H1 (cell line): ENCODE measurements around the gene IRF4. TPM values are rescaled to one million over a fixed set of nuclear protein-coding genes. Genes with fewer than 3 reads are reported as not detected.

Experiments used
- CTCF ChIA-PET: fragments of 300-600 bp; sonication (Branson Sonifier 250); formaldehyde crosslinking; loops from one replicate; lab custom pipeline; 2021; ENCODE audit not compliant: partially characterized antibody; lab: Charles Lee
- POLR2A ChIA-PET: fragments of 300-600 bp; sonication (Branson Sonifier 250); formaldehyde crosslinking; loops from one replicate; lab custom pipeline; 2021; ENCODE audit warnings: inconsistent platforms; ENCODE audit not compliant: partially characterized antibody; lab: Charles Lee
- DNase-seq, 2 experiments: peaks; one replicate each; pipeline versions ENCODE4 v3.0.0 to v3.0.0-alpha.2; 2010 to 2022; ENCODE audit warnings: low spot score in 2 of 2, low read depth in 1 of 2, mixed read lengths in 1 of 2
- FAIRE-seq: peaks from 2 replicates; lab custom pipeline; 2011; peaks lifted over from hg19 to GRCh38; lab: Jason Lieb, UNC
- H2AFZ ChIP-seq: 2 replicates; pipeline ENCODE4 v1.8.1; 2012; ENCODE audit warnings: low read length, inconsistent platforms
- H2AK5ac ChIP-seq: 2 replicates; pipeline ENCODE4 v1.6.1; 2013; ENCODE audit warnings: low read depth, low read length
- H2BK120ac ChIP-seq: replicated peaks from 2 replicates; pipeline ENCODE3; 2013; ENCODE audit warnings: low read depth, low read length, inconsistent platforms
- H2BK12ac ChIP-seq: 2 replicates; pipeline ENCODE4 v1.6.1; 2013; ENCODE audit warnings: low read depth, low read length
- H2BK15ac ChIP-seq: 2 replicates; pipeline ENCODE4 v1.6.1; 2013; ENCODE audit warnings: low read length
- H2BK20ac ChIP-seq: 2 replicates; pipeline ENCODE4 v1.6.1; 2013; ENCODE audit warnings: low read length
- H2BK5ac ChIP-seq: 2 replicates; pipeline ENCODE4 v1.6.1; 2013; ENCODE audit warnings: low read depth, low read length
- H3K14ac ChIP-seq: 2 replicates; pipeline ENCODE4 v1.6.1; 2013; ENCODE audit warnings: inconsistent platforms; ENCODE audit not compliant: insufficient read length
- H3K18ac ChIP-seq: 2 replicates; pipeline ENCODE4 v1.6.1; 2013; ENCODE audit warnings: low read length; ENCODE audit errors: extremely low read depth
- H3K23ac ChIP-seq: 2 replicates; pipeline ENCODE4 v1.6.1; 2013; ENCODE audit warnings: inconsistent platforms; ENCODE audit not compliant: insufficient read length
- H3K23me2 ChIP-seq: 2 replicates; pipeline ENCODE4 v1.6.1; 2013; ENCODE audit warnings: low read depth, low read length
- H3K27ac ChIP-seq: 2 replicates; pipeline ENCODE4 v1.6.1; 2011; ENCODE audit warnings: low read depth, low read length, inconsistent platforms
- H3K27me3 ChIP-seq, 4 experiments: replicated peaks in 1 of 4; 1 replicate in 1 of 4; 2 replicates in 3 of 4; pipeline versions ENCODE4 v1.6.1 to v1.8.1; 2011 to 2013; ENCODE audit warnings: low read length in 3 of 4, mild to moderate bottlenecking in 3 of 4, inconsistent platforms in 2 of 4, mixed read lengths in 2 of 4, moderate library complexity in 1 of 4; ENCODE audit not compliant: control insufficient read depth in 3 of 4, insufficient read depth in 3 of 4; ENCODE audit errors: extremely low read depth in 1 of 4
- H3K36me3 ChIP-seq, 4 experiments: 2 replicates each; pipeline versions ENCODE4 v1.6.1 to v1.8.1; 2011 to 2013; ENCODE audit warnings: mild to moderate bottlenecking in 4 of 4, low read length in 3 of 4, moderate library complexity in 2 of 4, control low read depth in 1 of 4, inconsistent platforms in 1 of 4; ENCODE audit not compliant: insufficient read depth in 4 of 4, control insufficient read depth in 2 of 4
- H3K4ac ChIP-seq: replicated peaks from 2 replicates; pipeline ENCODE3; 2013; ENCODE audit warnings: low read length, low read depth, mixed read lengths, inconsistent platforms; ENCODE audit not compliant: insufficient read length
- H3K4me1 ChIP-seq, 4 experiments: replicated peaks in 1 of 4; 1 replicate in 1 of 4; 2 replicates in 3 of 4; pipeline versions ENCODE4 v1.6.1 to v1.8.1; 2011 to 2013; ENCODE audit warnings: low read length in 3 of 4, inconsistent platforms in 2 of 4, mixed read lengths in 1 of 4; ENCODE audit not compliant: insufficient read depth in 4 of 4, control insufficient read depth in 3 of 4
- H3K4me2 ChIP-seq, 2 experiments: 2 replicates each; pipeline versions ENCODE4 v1.6.1 to v1.8.1; 2011 to 2013; ENCODE audit warnings: low read depth in 2 of 2, low read length in 2 of 2, control low read depth in 1 of 2, inconsistent platforms in 1 of 2, mild to moderate bottlenecking in 1 of 2; ENCODE audit not compliant: insufficient read depth in 1 of 2
- H3K4me3 ChIP-seq, 4 experiments: fragments of 200-600, 300-600 bp in 1 of 4; sonication (generic), shearing (Covaris generic), sonication (Bioruptor Twin) in 1 of 4; 2 replicates each; pipeline versions ENCODE4 v1.5.1 to v1.8.1; 2011 to 2016; ENCODE audit warnings: low read length in 4 of 4, low read depth in 3 of 4, control low read depth in 2 of 4, inconsistent platforms in 2 of 4, mild to moderate bottlenecking in 2 of 4, mixed read lengths in 1 of 4, moderate library complexity in 1 of 4; ENCODE audit not compliant: insufficient read depth in 2 of 4; ENCODE audit errors: extremely low read depth in 1 of 4
- H3K56ac ChIP-seq: replicated peaks from 2 replicates; pipeline ENCODE3; 2013; ENCODE audit warnings: low read depth, mild to moderate bottlenecking, mixed read lengths, low read length, inconsistent platforms; ENCODE audit not compliant: insufficient read length
- H3K79me1 ChIP-seq: 2 replicates; pipeline ENCODE4 v1.6.1; 2013; ENCODE audit warnings: low read depth, low read length, control low read depth
- H3K79me2 ChIP-seq, 2 experiments: 2 replicates each; pipeline versions ENCODE4 v1.6.1 to v1.8.1; 2012 to 2013; ENCODE audit warnings: low read length in 2 of 2, mild to moderate bottlenecking in 2 of 2, inconsistent platforms in 1 of 2; ENCODE audit not compliant: insufficient read depth in 2 of 2, control insufficient read depth in 1 of 2
- H3K9ac ChIP-seq, 4 experiments: replicated peaks in 1 of 4; 1 replicate in 1 of 4; 2 replicates in 3 of 4; pipeline versions ENCODE4 v1.6.1 to v1.8.1; 2011 to 2013; ENCODE audit warnings: low read depth in 3 of 4, low read length in 3 of 4, control low read depth in 2 of 4, mild to moderate bottlenecking in 2 of 4, moderate library complexity in 2 of 4, inconsistent platforms in 1 of 4; ENCODE audit errors: extremely low read depth in 1 of 4
- H3K9me3 ChIP-seq, 2 experiments: 2 replicates each; pipeline versions ENCODE4 v1.6.1 to v1.8.1; 2012 to 2013; ENCODE audit warnings: mild to moderate bottlenecking in 2 of 2, moderate library complexity in 2 of 2, control low read depth in 1 of 2, inconsistent platforms in 1 of 2, low read depth in 1 of 2, low read length in 1 of 2, mixed read lengths in 1 of 2; ENCODE audit not compliant: insufficient read depth in 2 of 2
- H4K20me1 ChIP-seq, 2 experiments: replicated peaks in 1 of 2; 2 replicates each; pipeline versions ENCODE3 to v1.8.1; 2011 to 2013; ENCODE audit warnings: inconsistent platforms in 2 of 2, low read length in 2 of 2, mild to moderate bottlenecking in 1 of 2; ENCODE audit not compliant: insufficient read depth in 2 of 2, control insufficient read depth in 1 of 2
- H4K5ac ChIP-seq: 2 replicates; pipeline ENCODE4 v1.6.1; 2013; ENCODE audit warnings: low read length, low read depth, mixed read lengths, inconsistent platforms; ENCODE audit not compliant: insufficient read length
- H4K8ac ChIP-seq: 2 replicates; pipeline ENCODE4 v1.8.0; 2013; ENCODE audit warnings: mild to moderate bottlenecking, moderate library complexity, low read length, inconsistent platforms; ENCODE audit not compliant: insufficient read depth; ENCODE audit errors: extremely low read depth
- H4K91ac ChIP-seq: replicated peaks from 2 replicates; pipeline ENCODE3; 2013; ENCODE audit warnings: low read length, mixed read lengths, inconsistent platforms; ENCODE audit not compliant: insufficient read length
- ATF2 ChIP-seq: IDR thresholded peaks from 2 replicates; pipeline ENCODE4 v1.6.1; 2012; ENCODE audit warnings: low read length, inconsistent platforms
- EZH2 ChIP-seq: fragments of 200-600 bp; sonication (generic); IDR thresholded peaks from 2 replicates; pipeline ENCODE4 v1.7.1; 2012; ENCODE audit warnings: low read depth, mild to moderate bottlenecking, moderate library complexity, low read length, inconsistent platforms; ENCODE audit not compliant: severe bottlenecking
- RAD21 ChIP-seq, 2 experiments: IDR thresholded peaks in 1 of 2; conservative IDR thresholded peaks in 1 of 2; 2 replicates each; pipeline ENCODE4 v1.6.1; 2011; ENCODE audit warnings: low read depth in 2 of 2, low read length in 2 of 2, improper control_type of control experiment in 1 of 2, inconsistent platforms in 1 of 2, mild to moderate bottlenecking in 1 of 2, moderate library complexity in 1 of 2
- RXRA ChIP-seq: IDR thresholded peaks from 2 replicates; pipeline ENCODE4 v1.6.1; 2011; ENCODE audit warnings: low read depth, mild to moderate bottlenecking, low read length, moderate library complexity; ENCODE audit not compliant: insufficient read depth
- TAF1 ChIP-seq: IDR thresholded peaks from 2 replicates; pipeline ENCODE4 v1.6.1; 2011; ENCODE audit warnings: mild to moderate bottlenecking, low read depth, low read length
- WGBS, 2 experiments: shearing (Covaris generic) in 1 of 2; methylation state at CpG; one replicate each; pipeline versions ENCODE4 v1.1.6 to v1.1.7; 2013 to 2015; ENCODE audit warnings: low lambda C conversion rate in 2 of 2, mixed read lengths in 2 of 2, inconsistent platforms in 1 of 2, low coverage in 1 of 2, missing lambda C conversion rate in 1 of 2; ENCODE audit not compliant: insufficient replicate concordance in 2 of 2, insufficient coverage in 1 of 2, insufficient read length in 1 of 2; ENCODE audit errors: extremely low coverage in 1 of 2, missing lambda C conversion rate in 1 of 2; 5-methylcytosine and 5-hydroxymethylcytosine counted together
- polyA plus RNA-seq, 7 experiments: library from polyadenylated mRNA; depleted of rRNA in 3 of 7; stranded (reverse) in 5 of 7; unstranded in 2 of 7; fragments of >200 nt in 5 of 7; fragments of 200-250 nt in 2 of 7; gene quantifications; 1 replicate in 5 of 7; 2 replicates in 1 of 7; 4 replicates in 1 of 7; pipeline versions ENCODE4 v1.2.1 to v1.2.3, GENCODE V29; 2011 to 2013; ENCODE audit warnings: missing spikeins in 2 of 7, mixed read lengths in 2 of 7
- total RNA-seq: library from RNA; stranded (reverse); fragmentation: NEBNext Ultra II Directional; extraction: Animal tissue kit (Norgen Biotek cat#: 25700); gene quantifications from 2 replicates; pipeline ENCODE4 v1.2.1, GENCODE V29; 2021

Gene IRF4
- total and polyA plus RNA-seq, 2 of the 8 experiments (the other 6 are each of a cell fraction or from before 2014, with no cell fraction given): 0.77 to 2.1 TPM

- no peak for FAIRE-seq
Observed at GRCh38 chr6:351867-352289, 39.7 kb upstream of the IRF4 start.

More at GRCh38 chr6:351867-352289, 39.7 kb upstream of the IRF4 start:
- Histone ChIP-seq H3K9ac (no peak overlapping the region), H3K4ac (no peak overlapping the region), H3K14ac (no peak overlapping the region), H3K36me3 (no peaks in the 10 kb centered on the region; a peak in 2 of 8 replicates), H3K56ac (no peak overlapping the region), H3K4me1 (no peaks in the 10 kb centered on the region; a peak in 2 of 7 replicates), H2BK15ac (no peak overlapping the region), H3K4me2 (no peak overlapping the region), H3K79me1 (no peaks in the 10 kb centered on the region), H3K27ac (0 out of 2 replicates have a peak overlapping the region, but pooled peaks have one; percentile 13), H3K4me3 (no peak overlapping the region), H3K79me2 (no peaks in the 10 kb centered on the region), H2BK20ac (no peak overlapping the region), H4K91ac (no peak overlapping the region), H2AK5ac (no peak overlapping the region), H3K27me3 (no peaks in the 10 kb centered on the region; a peak in 2 of 7 replicates), H2BK5ac (no peak overlapping the region), H3K23me2 (no peaks in the 10 kb centered on the region), H4K20me1 (peaks cover 0 to 2% of the 10 kb centered on the region in 2 experiments), H3K9me3 (peaks cover 56 to 85% of the 10 kb centered on the region in 2 experiments), H2BK120ac (no peak overlapping the region), H3K23ac (no peak overlapping the region), H2AFZ (no peak overlapping the region), H4K8ac (no peak overlapping the region), H3K18ac (no peak overlapping the region), H4K5ac (no peak overlapping the region), H2BK12ac (no peak overlapping the region)
- DNase-seq: no peak
- WGBS, 2 experiments: 83% methylated on average over 4 of the region's 4 CpGs; no CpG with 5 or more reads in 1 of the 2 experiments
- TF ChIP-seq RAD21 (IDR thresholded peaks at IDR 0.05 in 1 of 2, conservative IDR thresholded peaks at IDR 0.05 in 1 of 2; ENCODE audit: low read depth in 2 of 2, low read length in 2 of 2) (peak in 1 of 2 experiments; percentile 34; a peak in 1 of 4 replicates), TAF1 (no peak), RXRA (no peak), EZH2 (no peak), ATF2 (no peak)
- ChIA-PET CTCF (interaction anchor here (0.7 to 5.1 kb wide), 23 partner anchors 10 to 163 kb away, joined by 3 to 48 read pairs (median 4); no protein-coding TSS in a partner anchor), POLR2A (no interaction called here)
